ENCODE results near the gene RPUSD1. TPM values are rescaled to one million over a fixed set of nuclear protein-coding genes. Genes with fewer than 3 reads are reported as not detected.

Gene RPUSD1
- total RNA-seq, 2 donors from 2014 or later = 24.1 to 34.4 TPM

- no peaks in the 10 kb centered on the region for H3K27me3 Mint-ChIP-seq (ENCODE audit: insufficient read depth)
These were observed 47.2 kb downstream of the RPUSD1 start, which contains the start of gene CIAO3 for GRCh38 chr16:740764-741505. TSS of gene CIAO3 (minus strand) at chr16:740997. CDS start at chr16:740985, 12 bp downstream.

DNA sequence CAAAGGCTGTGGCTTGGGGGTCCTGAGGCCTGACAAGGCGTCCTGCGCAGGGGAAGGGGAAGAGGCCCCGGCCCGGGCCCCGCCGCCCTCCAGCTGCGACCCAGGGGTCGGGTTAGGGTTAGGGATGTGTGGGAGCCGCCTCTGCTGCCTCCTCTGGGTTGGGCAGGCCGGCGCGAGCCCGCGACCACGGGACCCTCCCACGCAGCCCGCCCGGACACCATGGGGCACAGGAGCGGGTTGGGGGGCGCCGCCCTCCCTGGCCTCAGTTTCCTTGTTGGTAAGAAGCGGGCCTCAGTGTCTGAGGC, 47.8 kb downstream of the RPUSD1 start:
- H3K27ac ChIP-seq (ENCODE audit: low read depth, low read length) = no peak overlapping the region
- Mint-ChIP-seq H3K9me3 (no peaks in the 10 kb centered on the region), H3K4me3 (peak overlapping the region; percentile 68), H3K36me3 (ENCODE audit: low read depth) (peaks cover 21% of the 10 kb centered on the region), H3K27ac (peak overlapping the region; percentile 55), H3K4me1 (peaks cover 5% of the 10 kb centered on the region), H3K27me3 (ENCODE audit: insufficient read depth) (no peaks in the 10 kb centered on the region)
- TF ChIP-seq CTCF (conservative IDR thresholded peaks at IDR 0.05) = no peak
- peak overlapping the region; percentile 80 for H3K9ac ChIP-seq (ENCODE audit: extremely low read depth, low read length, poor library complexity, severe bottlenecking)
- 0% methylated on average over 22 of the region's 22 CpGs; no CpG with 5 or more reads in 1 of the 2 experiments for WGBS, 2 experiments (ENCODE audit: insufficient coverage in 1 of 2, insufficient read length in 1 of 2)
- peak overlapping the region; percentile 85 for H3K4me3 ChIP-seq (ENCODE audit: low read length)
- H3K4me1 ChIP-seq (ENCODE audit: control insufficient read depth, insufficient read depth, low read length) = no peaks in the 10 kb centered on the region
- H3K27me3 ChIP-seq (ENCODE audit: control insufficient read depth, insufficient read depth, low read length, poor library complexity, severe bottlenecking) = no peaks in the 10 kb centered on the region
- no peak for DNase-seq
- peaks cover 24% of the 10 kb centered on the region for H3K36me3 ChIP-seq (ENCODE audit: control insufficient read depth, insufficient read depth, low read length)
- no peaks in the 10 kb centered on the region for H3K9me3 ChIP-seq (ENCODE audit: control insufficient read depth, low read length)

More at GRCh38 chr16:740764-741505, 47.2 kb downstream of the RPUSD1 start, which contains the start of gene CIAO3:
- H3K36me3 Mint-ChIP-seq (ENCODE audit: low read depth) = peaks cover 17% of the 10 kb centered on the region
- no peaks in the 10 kb centered on the region for H3K4me1 ChIP-seq (ENCODE audit: control insufficient read depth, insufficient read depth, low read length)
- H3K4me3 Mint-ChIP-seq = peak within 1 kb of the TSS; percentile 68
- H3K4me3 ChIP-seq (ENCODE audit: low read length) = peak within 1 kb of the TSS; percentile 85
- no peaks in the 10 kb centered on the region for H3K9me3 ChIP-seq (ENCODE audit: control insufficient read depth, low read length)
- peak; percentile 94 for TF ChIP-seq CTCF (conservative IDR thresholded peaks at IDR 0.05)
- no peaks in the 10 kb centered on the region for H3K9me3 Mint-ChIP-seq
- H3K27me3 ChIP-seq (ENCODE audit: control insufficient read depth, insufficient read depth, low read length, poor library complexity, severe bottlenecking) = no peaks in the 10 kb centered on the region
- 0 to 1% methylated on average over 9 to 79 of the region's 79 CpGs for WGBS, 2 experiments (ENCODE audit: insufficient coverage in 1 of 2, insufficient read length in 1 of 2)
- peak within 1 kb of the TSS; percentile 80 for H3K9ac ChIP-seq (ENCODE audit: extremely low read depth, low read length, poor library complexity, severe bottlenecking)
- H3K4me1 Mint-ChIP-seq = peaks cover 5% of the 10 kb centered on the region
- DNase-seq = peak; percentile 97
- peak within 1 kb of the TSS; percentile 87 for H3K27ac Mint-ChIP-seq
- no peak within 1 kb of the TSS for H3K27ac ChIP-seq (ENCODE audit: low read depth, low read length)
- peaks cover 19% of the 10 kb centered on the region for H3K36me3 ChIP-seq (ENCODE audit: control insufficient read depth, insufficient read depth, low read length)

- Histone ChIP-seq H3K27ac (ENCODE audit: low read depth, low read length) (no peak overlapping the region), H3K4me3 (ENCODE audit: low read length) (peak overlapping the region; percentile 85), H3K9me3 (ENCODE audit: control insufficient read depth, low read length) (no peaks in the 10 kb centered on the region), H3K4me1 (ENCODE audit: control insufficient read depth, insufficient read depth, low read length) (no peaks in the 10 kb centered on the region), H3K27me3 (ENCODE audit: control insufficient read depth, insufficient read depth, low read length, poor library complexity, severe bottlenecking) (no peaks in the 10 kb centered on the region), H3K9ac (ENCODE audit: extremely low read depth, low read length, poor library complexity, severe bottlenecking) (peak overlapping the region; percentile 80), H3K36me3 (ENCODE audit: control insufficient read depth, insufficient read depth, low read length) (peaks cover 24% of the 10 kb centered on the region)
- Mint-ChIP-seq H3K4me1 (peaks cover 5% of the 10 kb centered on the region), H3K27ac (no peak overlapping the region), H3K4me3 (peak overlapping the region; percentile 68), H3K9me3 (no peaks in the 10 kb centered on the region), H3K36me3 (ENCODE audit: low read depth) (peaks cover 25% of the 10 kb centered on the region), H3K27me3 (ENCODE audit: insufficient read depth) (no peaks in the 10 kb centered on the region)
- TF ChIP-seq CTCF (conservative IDR thresholded peaks at IDR 0.05) = no peak
- 61 to 87% methylated on average over 14 to 38 of the region's 38 CpGs for WGBS, 2 experiments (ENCODE audit: insufficient coverage in 1 of 2, insufficient read length in 1 of 2)
- no peak for DNase-seq
These were observed 48.4 kb downstream of the RPUSD1 start for GRCh38 chr16:739560-740458.

Measured in endodermal cell (in vitro differentiated cells).